Keratinocyte (primary cell): Measurements from ENCODE around the gene MYL7. TPM values are rescaled to one million over a fixed set of nuclear protein-coding genes. Genes with fewer than 3 reads are reported as not detected.

ENCODE experiments used
- DNase-seq: peaks from one replicate; pipeline ENCODE4 v3.0.0-alpha.2; 2011; ENCODE audit warnings: low read depth, missing footprints, low spot score
- FAIRE-seq: peaks from 2 replicates; lab custom pipeline; 2011; peaks lifted over from hg19 to GRCh38; lab: Jason Lieb, UNC
- H2AFZ ChIP-seq: 2 replicates; pipeline ENCODE4 v1.6.0; 2012; ENCODE audit warnings: low read length, control low read depth, inconsistent platforms; ENCODE audit not compliant: control insufficient read depth
- H3K27ac ChIP-seq: 2 replicates; pipeline ENCODE4 v1.5.1; 2011; ENCODE audit warnings: low read length; ENCODE audit not compliant: control insufficient read depth, insufficient read depth
- H3K27me3 ChIP-seq: 3 replicates; pipeline ENCODE4 v1.6.0; 2011; ENCODE audit warnings: low read length; ENCODE audit not compliant: control insufficient read depth, insufficient read depth; ENCODE audit errors: extremely low read depth
- H3K36me3 ChIP-seq, 2 experiments: 2 replicates in 1 of 2; 3 replicates in 1 of 2; pipeline ENCODE4 v1.5.1; 2011; ENCODE audit warnings: low read length in 2 of 2, mild to moderate bottlenecking in 1 of 2; ENCODE audit not compliant: control insufficient read depth in 2 of 2, insufficient read depth in 2 of 2; ENCODE audit errors: extremely low read depth in 1 of 2
- H3K4me1 ChIP-seq: 3 replicates; pipeline ENCODE4 v1.5.1; 2011; ENCODE audit warnings: low read length; ENCODE audit not compliant: control insufficient read depth, insufficient read depth; ENCODE audit errors: extremely low read depth
- H3K4me2 ChIP-seq: 3 replicates; pipeline ENCODE4 v1.6.0; 2011; ENCODE audit warnings: low read depth, low read length; ENCODE audit not compliant: control insufficient read depth, insufficient read depth; ENCODE audit errors: extremely low read depth
- H3K4me3 ChIP-seq, 3 experiments: fragments of 200-600 bp in 1 of 3; sonication (generic) in 1 of 3; 2 replicates in 2 of 3; 3 replicates in 1 of 3; pipeline ENCODE4 v1.5.1; 2011 to 2016; ENCODE audit warnings: low read length in 3 of 3, mild to moderate bottlenecking in 3 of 3, control low read depth in 2 of 3, inconsistent platforms in 1 of 3, low read depth in 1 of 3, mixed read lengths in 1 of 3, mixed run types in 1 of 3, moderate library complexity in 1 of 3; ENCODE audit not compliant: control insufficient read depth in 2 of 3, insufficient read depth in 2 of 3; ENCODE audit errors: extremely low read depth in 1 of 3
- H3K79me2 ChIP-seq: 2 replicates; pipeline ENCODE4 v1.6.0; 2012; ENCODE audit warnings: low read length; ENCODE audit not compliant: control insufficient read depth, insufficient read depth
- H3K9ac ChIP-seq: 3 replicates; pipeline ENCODE4 v1.6.0; 2011; ENCODE audit warnings: low read length; ENCODE audit not compliant: control insufficient read depth, insufficient read depth; ENCODE audit errors: extremely low read depth
- H3K9me1 ChIP-seq: 3 replicates; pipeline ENCODE4 v1.6.0; 2011; ENCODE audit warnings: low read length; ENCODE audit not compliant: control insufficient read depth, insufficient read depth; ENCODE audit errors: extremely low read depth
- H3K9me3 ChIP-seq: 2 replicates; pipeline ENCODE4 v1.5.1; 2012; ENCODE audit warnings: low read depth, low read length; ENCODE audit not compliant: control insufficient read depth
- H4K20me1 ChIP-seq: 3 replicates; pipeline ENCODE4 v1.6.0; 2011; ENCODE audit warnings: low read length; ENCODE audit not compliant: control insufficient read depth, insufficient read depth; ENCODE audit errors: extremely low read depth
- CTCF ChIP-seq, 3 experiments: IDR thresholded peaks in 1 of 3; conservative IDR thresholded peaks in 1 of 3; optimal IDR thresholded peaks in 1 of 3; 2 replicates in 2 of 3; 3 replicates in 1 of 3; pipeline versions ENCODE3 to v1.5.1; 2011; ENCODE audit warnings: low read length in 3 of 3, mild to moderate bottlenecking in 3 of 3, moderate library complexity in 2 of 3, control low read depth in 1 of 3, inconsistent platforms in 1 of 3; ENCODE audit not compliant: insufficient read depth in 2 of 3; ENCODE audit errors: extremely low read depth in 1 of 3
- EZH2 ChIP-seq: IDR thresholded peaks from one replicate; pipeline ENCODE4 v1.6.1; 2012; ENCODE audit warnings: inconsistent platforms, mild to moderate bottlenecking, low read length, moderate library complexity
- dilution Hi-C: fragments of 300-500 bp; cut with MboI; formaldehyde crosslinking; loops from one replicate; pipeline ENCODE4 v1.7.0; 2020; ENCODE audit warnings: low sequenced_read_pairs; ENCODE audit not compliant: extremely low pct_ligation_motif_present
- polyA plus RNA-seq, 5 experiments: library from polyadenylated mRNA; depleted of rRNA in 3 of 5; stranded (reverse) in 3 of 5; stranded (forward) in 1 of 5; unstranded in 1 of 5; fragments of >200 nt; gene quantifications; 1 replicate in 1 of 5; 2 replicates in 3 of 5; 3 replicates in 1 of 5; pipeline versions ENCODE4 v1.2.1 to v1.2.3, GENCODE V29; 2011 to 2012; ENCODE audit warnings: missing spikeins in 2 of 5, low read depth in 1 of 5, low replicate concordance in 1 of 5

Gene MYL7
- polyA plus RNA-seq, 1 donor (not counting 4 experiments of a cell fraction or from before 2014, with no cell fraction given), result 0.59 TPM

DNA sequence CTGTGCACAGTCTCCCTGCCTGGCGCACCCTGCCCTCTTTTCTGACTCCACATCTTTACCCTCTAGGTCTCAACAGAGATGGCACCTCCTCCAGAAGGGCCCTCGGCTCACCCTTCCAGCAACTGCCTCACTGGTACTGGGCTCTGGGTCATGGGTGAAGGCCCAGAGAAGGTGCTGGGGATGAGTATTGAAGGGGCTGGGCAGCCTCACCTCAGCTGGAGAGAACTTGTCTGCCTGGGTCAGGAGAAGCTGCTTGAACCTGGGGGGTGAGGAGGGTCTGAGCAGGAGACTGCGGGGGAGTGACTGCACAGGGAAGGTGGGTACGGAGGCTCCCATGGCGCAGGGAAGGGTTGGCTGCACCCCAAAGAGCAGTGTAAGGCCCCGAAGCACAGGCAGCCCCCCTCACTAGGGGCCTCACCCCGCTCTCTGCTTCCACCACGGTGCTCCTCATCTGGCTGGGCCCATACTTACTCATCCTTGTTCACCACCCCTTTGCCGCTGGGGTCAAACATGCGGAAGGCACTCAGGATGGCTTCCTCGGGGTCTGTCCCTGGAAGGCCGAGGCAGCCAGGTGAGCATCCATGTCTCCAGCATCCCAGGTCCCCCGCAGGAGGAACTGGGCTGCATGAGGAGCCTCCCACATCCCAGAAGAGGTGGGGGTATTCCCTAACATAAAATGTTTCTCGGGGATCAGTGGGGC lies 1.7 kb downstream of the MYL7 start:
- no peak overlapping the region for H3K9ac ChIP-seq
- no peaks in the 10 kb centered on the region for H3K9me3 ChIP-seq
- H3K9me1 ChIP-seq, result no peaks in the 10 kb centered on the region
- FAIRE-seq (no peak), DNase-seq (no peak)
- no peaks in the 10 kb centered on the region for H3K36me3 ChIP-seq
- no peaks in the 10 kb centered on the region for H3K79me2 ChIP-seq
- H3K4me1 ChIP-seq, result no peaks in the 10 kb centered on the region
- dilution Hi-C loops, result no loop called here
- no peak for TF ChIP-seq EZH2
- no peak for TF ChIP-seq CTCF (optimal IDR thresholded peaks at IDR 0.05 in 1 of 3, IDR thresholded peaks at IDR 0.05 in 1 of 3, conservative IDR thresholded peaks at IDR 0.05 in 1 of 3; ENCODE audit: extremely low read depth in 1 of 3, insufficient read depth in 2 of 3, low read length in 3 of 3)
- no peak overlapping the region for H2AFZ ChIP-seq
- H3K27me3 ChIP-seq, result peaks cover 10% of the 10 kb centered on the region
- no peak overlapping the region for H3K4me3 ChIP-seq
- no peak overlapping the region for H3K27ac ChIP-seq
- no peaks in the 10 kb centered on the region for H4K20me1 ChIP-seq
- no peak overlapping the region for H3K4me2 ChIP-seq

GRCh38 chr7:44138698-44139097 lies 2.4 kb downstream of the MYL7 start:
- Histone ChIP-seq H3K9me1 (no peaks in the 10 kb centered on the region), H3K27ac (no peak overlapping the region), H3K9ac (no peak overlapping the region)

More at GRCh38 chr7:44138698-44139097, 2.4 kb downstream of the MYL7 start:
- Histone ChIP-seq H3K9me3 (no peaks in the 10 kb centered on the region), H3K4me2 (no peak overlapping the region), H3K79me2 (no peaks in the 10 kb centered on the region), H3K36me3 (no peaks in the 10 kb centered on the region), H2AFZ (no peak overlapping the region), H3K4me3 (no peak overlapping the region), H3K4me1 (no peaks in the 10 kb centered on the region), H3K27me3 (peaks cover 10% of the 10 kb centered on the region), H4K20me1 (no peaks in the 10 kb centered on the region)
- TF ChIP-seq EZH2, result no peak
- no peak for TF ChIP-seq CTCF (optimal IDR thresholded peaks at IDR 0.05 in 1 of 3, IDR thresholded peaks at IDR 0.05 in 1 of 3, conservative IDR thresholded peaks at IDR 0.05 in 1 of 3; ENCODE audit: extremely low read depth in 1 of 3, insufficient read depth in 2 of 3, low read length in 3 of 3)
- DNase-seq (no peak), FAIRE-seq (no peak)
- dilution Hi-C loops, result no loop called here
